Left forelimb (tissue), 1 donor: ENCODE data around the gene CDHR1.
"Not testable (repeated sequence)": the region's sequence is repeated elsewhere in the genome, so short reads cannot be mapped to it uniquely, and the experiment has no call there.

Experiments used
- DNase-seq: peaks from one replicate; pipeline ENCODE4 v3.0.0-alpha.2; 2018; ENCODE audit warnings: low spot score

Gene CDHR1

GRCh38 chr10:84175436-84175835, 18.9 kb upstream of the CDHR1 start:
- DNase-seq: no peak

- no peak for DNase-seq
Measured at GRCh38 chr10:84176351-84176750, 18.0 kb upstream of the CDHR1 start.

GRCh38 chr10:84176836-84177474, 17.4 kb upstream of the CDHR1 start:
- no peak for DNase-seq

- no peak for DNase-seq
Measured at GRCh38 chr10:84177541-84178141, 16.7 kb upstream of the CDHR1 start.

- no peak for DNase-seq
Measured at GRCh38 chr10:84178160-84178609, 16.2 kb upstream of the CDHR1 start.

- no peak for DNase-seq
Measured at GRCh38 chr10:84179059-84179710, 15.2 kb upstream of the CDHR1 start.

GRCh38 chr10:84180386-84180785, 14.0 kb upstream of the CDHR1 start:
- DNase-seq: not testable (repeated sequence)

GRCh38 chr10:84181631-84182030, 12.7 kb upstream of the CDHR1 start:
- DNase-seq: no peak

GRCh38 chr10:84184517-84184916, 9.8 kb upstream of the CDHR1 start:
- no peak for DNase-seq

GRCh38 chr10:84185526-84186175, 8.7 kb upstream of the CDHR1 start:
- no peak for DNase-seq

GRCh38 chr10:84188815-84189214, 5.5 kb upstream of the CDHR1 start:
- DNase-seq: no peak

GRCh38 chr10:84190621-84191020, 3.7 kb upstream of the CDHR1 start:
- no peak for DNase-seq

- no peak for DNase-seq
Measured at GRCh38 chr10:84191106-84191505, 3.2 kb upstream of the CDHR1 start.

GRCh38 chr10:84193327-84193726, 1.0 kb upstream of the CDHR1 start:
- DNase-seq: no peak

GRCh38 chr10:84193846-84194423, 402 bp upstream of the CDHR1 start:
- DNase-seq: no peak

- DNase-seq: no peak
Measured at GRCh38 chr10:84195044-84195830, 900 bp downstream of the CDHR1 start.

GRCh38 chr10:84196083-84196482, 1.7 kb downstream of the CDHR1 start:
- no peak for DNase-seq

GRCh38 chr10:84196941-84197340, 2.6 kb downstream of the CDHR1 start:
- DNase-seq: no peak

- no peak for DNase-seq
Measured at GRCh38 chr10:84197643-84198042, 3.3 kb downstream of the CDHR1 start.

GRCh38 chr10:84198206-84198915, 4.0 kb downstream of the CDHR1 start:
- no peak for DNase-seq
